SK-N-MC (cell line): ENCODE measurements around the gene FGD5.

ENCODE experiments used
- FOXP2 ChIP-seq: optimal IDR thresholded peaks from 2 replicates; pipeline ENCODE3; 2011; ENCODE audit warnings: mild to moderate bottlenecking, moderate library complexity; ENCODE audit not compliant: insufficient read depth; ENCODE audit errors: extremely low read length, control extremely low read depth
- POLR2AphosphoS5 ChIP-seq: IDR thresholded peaks from 2 replicates; pipeline ENCODE4 v1.6.1; 2012; ENCODE audit warnings: mild to moderate bottlenecking, low read depth, low read length, borderline replicate concordance

GRCh38 chr3:14911651-14912050 is 92.9 kb downstream of the FGD5 start:
- TF ChIP-seq POLR2AphosphoS5 (no peak), FOXP2 (no peak)
